GM13977 (cell line): ENCODE measurements around the gene CCDC9.

ENCODE experiments used
- DNase-seq: peaks from one replicate; pipeline ENCODE4 v3.0.0; 2012; ENCODE audit warnings: low spot score
- in situ Hi-C: fragments of 300-500 bp; cut with MboI; formaldehyde crosslinking; loops from one replicate; pipeline ENCODE4 v1.12.0; 2022; ENCODE audit warnings: low sequenced_read_pairs, low pct_unique_long_range_greater_than_20kb, mixed read lengths, inconsistent platforms; ENCODE audit not compliant: unreplicated experiment
- TF ChIP-seq, protein P1 (sequence below): IDR thresholded peaks from 2 replicates; pipeline ENCODE4 v1.5.1; 2012; ENCODE audit warnings: mild to moderate bottlenecking, control low read depth; ENCODE audit not compliant: insufficient read depth; ENCODE audit errors: extremely low read depth, missing control alignments

Gene CCDC9

DNA sequence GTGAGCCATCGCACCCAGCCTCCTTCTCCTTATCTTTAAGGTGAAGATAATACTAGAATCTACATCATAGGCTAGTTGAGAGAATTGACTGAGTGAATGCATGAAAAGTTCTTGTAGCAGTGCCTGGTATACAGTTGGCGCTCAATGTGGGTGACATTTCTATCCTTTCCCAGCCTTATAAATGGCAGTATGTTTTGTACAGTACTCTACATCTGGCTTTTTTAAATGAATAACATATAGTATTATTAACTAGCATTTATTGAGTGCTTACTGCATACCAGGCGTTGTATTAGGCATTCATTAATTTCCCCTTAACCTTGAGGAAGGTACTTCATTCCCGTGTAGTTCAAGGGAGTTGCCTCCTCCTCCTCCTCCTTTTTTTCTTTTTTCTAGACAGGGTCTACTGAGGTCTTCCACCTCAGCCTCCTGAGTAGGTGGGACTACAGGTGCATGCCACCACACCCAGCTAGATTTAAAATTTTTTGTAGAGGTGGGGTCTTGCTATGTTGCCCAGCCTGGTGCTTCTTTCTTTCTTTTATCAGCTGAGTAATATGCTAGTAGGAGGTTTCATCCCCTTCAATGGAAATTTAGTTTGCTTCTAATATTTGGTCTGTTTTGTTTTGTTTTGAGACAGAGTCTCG lies 56.2 kb downstream of the CCDC9 start:
- TF ChIP-seq, protein P1, sequence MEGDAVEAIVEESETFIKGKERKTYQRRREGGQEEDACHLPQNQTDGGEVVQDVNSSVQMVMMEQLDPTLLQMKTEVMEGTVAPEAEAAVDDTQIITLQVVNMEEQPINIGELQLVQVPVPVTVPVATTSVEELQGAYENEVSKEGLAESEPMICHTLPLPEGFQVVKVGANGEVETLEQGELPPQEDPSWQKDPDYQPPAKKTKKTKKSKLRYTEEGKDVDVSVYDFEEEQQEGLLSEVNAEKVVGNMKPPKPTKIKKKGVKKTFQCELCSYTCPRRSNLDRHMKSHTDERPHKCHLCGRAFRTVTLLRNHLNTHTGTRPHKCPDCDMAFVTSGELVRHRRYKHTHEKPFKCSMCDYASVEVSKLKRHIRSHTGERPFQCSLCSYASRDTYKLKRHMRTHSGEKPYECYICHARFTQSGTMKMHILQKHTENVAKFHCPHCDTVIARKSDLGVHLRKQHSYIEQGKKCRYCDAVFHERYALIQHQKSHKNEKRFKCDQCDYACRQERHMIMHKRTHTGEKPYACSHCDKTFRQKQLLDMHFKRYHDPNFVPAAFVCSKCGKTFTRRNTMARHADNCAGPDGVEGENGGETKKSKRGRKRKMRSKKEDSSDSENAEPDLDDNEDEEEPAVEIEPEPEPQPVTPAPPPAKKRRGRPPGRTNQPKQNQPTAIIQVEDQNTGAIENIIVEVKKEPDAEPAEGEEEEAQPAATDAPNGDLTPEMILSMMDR = no peak
- in situ Hi-C loops = no loop called here

DNA sequence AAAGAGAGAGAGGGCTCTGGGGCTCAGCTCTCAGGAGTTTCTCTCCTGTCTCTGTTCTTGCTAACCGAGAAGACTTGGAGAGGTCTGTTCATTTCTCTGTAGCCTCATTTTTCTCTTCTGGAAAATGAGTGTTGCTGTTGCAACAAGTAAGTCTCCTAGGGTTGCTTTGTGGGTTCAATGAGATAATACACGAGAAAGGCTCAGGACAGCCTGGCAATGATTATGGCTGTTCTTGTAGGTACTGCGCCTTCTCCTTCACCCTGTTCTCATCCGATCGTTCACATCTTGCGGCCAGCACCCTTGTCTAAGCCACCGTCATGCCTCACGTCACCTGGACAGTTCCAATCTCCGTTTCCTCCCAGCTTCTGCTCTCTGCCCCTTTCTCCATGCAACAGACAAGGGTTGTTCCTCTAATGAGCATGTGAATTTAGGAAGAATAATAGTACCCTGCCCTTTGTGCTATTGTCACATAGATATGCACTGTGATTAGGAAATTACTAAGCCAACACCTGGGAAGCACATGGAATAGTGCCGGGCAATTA lies 57.5 kb downstream of the CCDC9 start:
- no peak for DNase-seq
- in situ Hi-C loops = no loop called here
- TF ChIP-seq, protein P1 = no peak

More for the DNA sequence above, 56.2 kb downstream of the CCDC9 start:
- no peak for DNase-seq

DNA sequence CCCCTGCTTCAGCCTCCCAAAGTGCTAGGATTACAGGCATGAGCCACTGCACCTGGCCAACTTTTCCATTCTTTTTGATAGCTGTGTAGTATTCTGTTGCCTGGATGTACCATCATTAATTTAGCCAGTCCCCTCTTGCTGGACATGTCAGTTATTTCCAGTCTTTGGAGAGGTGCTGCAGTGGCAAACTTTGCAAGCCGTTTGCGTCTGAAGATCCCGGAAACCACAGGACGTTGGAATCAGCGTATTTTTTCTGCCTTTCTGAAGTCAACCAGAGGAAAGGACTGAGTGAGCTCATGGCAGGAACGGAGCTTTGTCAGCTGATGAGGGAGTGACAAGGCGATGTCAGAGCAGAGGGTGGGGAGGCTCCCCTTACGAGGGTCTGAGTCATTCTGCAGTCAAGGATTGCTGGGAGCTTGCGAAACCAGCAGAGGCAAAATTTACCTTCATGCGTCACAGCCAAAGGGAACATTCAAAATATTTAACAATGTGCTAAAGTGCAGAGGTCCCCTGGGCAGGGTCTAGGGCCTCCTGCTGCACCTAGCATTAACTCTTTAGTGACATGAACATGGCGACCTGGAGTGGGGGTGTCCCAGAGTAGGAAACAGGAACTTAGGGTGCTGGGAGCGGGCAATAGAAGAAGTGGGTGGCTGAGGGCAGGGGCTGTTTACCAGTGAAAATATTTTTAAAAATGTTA lies 58.9 kb downstream of the CCDC9 start:
- TF ChIP-seq, protein P1 = no peak
- DNase-seq = no peak
- in situ Hi-C loops = no loop called here

DNA sequence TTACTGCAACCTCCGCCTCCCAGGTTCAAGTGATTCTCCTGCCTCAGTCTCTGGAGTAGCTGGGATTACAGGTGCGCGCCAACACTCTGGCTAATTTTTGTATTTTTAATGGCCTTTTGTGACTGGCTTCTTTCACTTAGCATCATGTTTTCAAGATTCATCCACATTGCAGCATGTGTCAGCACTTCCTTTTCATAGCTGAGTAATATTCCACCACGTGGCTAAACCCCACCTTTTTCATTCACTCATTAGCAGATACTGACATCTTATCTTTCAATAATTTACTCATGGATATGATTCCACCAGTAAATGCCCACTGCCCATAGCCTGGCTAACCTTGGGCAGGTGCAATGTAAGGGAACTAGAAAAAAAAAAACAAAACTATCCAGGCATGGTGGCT lies 60.2 kb downstream of the CCDC9 start:
- TF ChIP-seq, protein P1 = no peak
- no peak for DNase-seq
- in situ Hi-C loops = no loop called here

DNA sequence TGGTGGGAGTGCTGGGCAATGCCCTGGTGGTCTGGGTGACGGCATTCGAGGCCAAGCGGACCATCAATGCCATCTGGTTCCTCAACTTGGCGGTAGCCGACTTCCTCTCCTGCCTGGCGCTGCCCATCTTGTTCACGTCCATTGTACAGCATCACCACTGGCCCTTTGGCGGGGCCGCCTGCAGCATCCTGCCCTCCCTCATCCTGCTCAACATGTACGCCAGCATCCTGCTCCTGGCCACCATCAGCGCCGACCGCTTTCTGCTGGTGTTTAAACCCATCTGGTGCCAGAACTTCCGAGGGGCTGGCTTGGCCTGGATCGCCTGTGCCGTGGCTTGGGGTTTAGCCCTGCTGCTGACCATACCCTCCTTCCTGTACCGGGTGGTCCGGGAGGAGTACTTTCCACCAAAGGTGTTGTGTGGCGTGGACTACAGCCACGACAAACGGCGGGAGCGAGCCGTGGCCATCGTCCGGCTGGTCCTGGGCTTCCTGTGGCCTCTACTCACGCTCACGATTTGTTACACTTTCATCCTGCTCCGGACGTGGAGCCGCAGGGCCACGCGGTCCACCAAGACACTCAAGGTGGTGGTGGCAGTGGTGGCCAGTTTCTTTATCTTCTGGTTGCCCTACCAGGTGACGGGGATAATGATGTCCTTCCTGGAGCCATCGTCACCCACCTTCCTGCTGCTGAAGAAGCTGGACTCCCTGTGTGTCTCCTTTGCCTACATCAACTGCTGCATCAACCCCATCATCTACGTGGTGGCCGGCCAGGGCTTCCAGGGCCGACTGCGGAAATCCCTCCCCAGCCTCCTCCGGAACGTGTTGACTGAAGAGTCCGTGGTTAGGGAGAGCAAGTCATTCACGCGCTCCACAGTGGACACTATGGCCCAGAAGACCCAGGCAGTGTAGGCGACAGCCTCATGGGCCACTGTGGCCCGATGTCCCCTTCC lies 63.9 kb downstream of the CCDC9 start:
- in situ Hi-C loops = no loop called here
- TF ChIP-seq, protein P1 = no peak
- no peak for DNase-seq
